SK-N-DZ (cell line): Measurements from ENCODE around the gene ATG4C.
A peak's percentile ranks its signal among the peaks of the same experiment; 100 is the strongest.

Experiments used
- DNase-seq: peaks from one replicate; pipeline ENCODE4 v3.0.0-alpha.2; 2015; ENCODE audit warnings: low spot score

Gene ATG4C

GRCh38 chr1:62840555-62840954 lies 56.6 kb downstream of the ATG4C start:
- no peak for DNase-seq

GRCh38 chr1:62841587-62842169 lies 57.7 kb downstream of the ATG4C start:
- peak; percentile 53 for DNase-seq

- no peak for DNase-seq
Observed at GRCh38 chr1:62844030-62844429, 60.1 kb downstream of the ATG4C start.

GRCh38 chr1:62849031-62849430 lies 65.1 kb downstream of the ATG4C start:
- DNase-seq = no peak

- DNase-seq = no peak
Observed at GRCh38 chr1:62852253-62852652, 68.3 kb downstream of the ATG4C start.

GRCh38 chr1:62856960-62857359 lies 73.0 kb downstream of the ATG4C start:
- DNase-seq = no peak

GRCh38 chr1:62869217-62869754 lies 85.4 kb downstream of the ATG4C start:
- DNase-seq = no peak

GRCh38 chr1:62870148-62870547 lies 86.2 kb downstream of the ATG4C start:
- DNase-seq = no peak

GRCh38 chr1:62875676-62876075 lies 91.7 kb downstream of the ATG4C start:
- no peak for DNase-seq

GRCh38 chr1:62876535-62876934 lies 92.6 kb downstream of the ATG4C start:
- no peak for DNase-seq

GRCh38 chr1:62877579-62877978 lies 93.6 kb downstream of the ATG4C start:
- DNase-seq = no peak

GRCh38 chr1:62879962-62880361 lies 96.0 kb downstream of the ATG4C start:
- no peak for DNase-seq

- DNase-seq = peak; percentile 28
Observed at GRCh38 chr1:62882201-62883104, 98.5 kb downstream of the ATG4C start.

- DNase-seq = no peak
Observed at GRCh38 chr1:62884156-62884740, 100.3 kb downstream of the ATG4C start.

GRCh38 chr1:62887799-62888507 lies 104.0 kb downstream of the ATG4C start:
- no peak for DNase-seq

- no peak for DNase-seq
Observed at GRCh38 chr1:62891956-62892562, 108.1 kb downstream of the ATG4C start.

GRCh38 chr1:62897788-62898187 lies 113.9 kb downstream of the ATG4C start:
- no peak for DNase-seq

- no peak for DNase-seq
Observed at GRCh38 chr1:62900566-62900965, 116.6 kb downstream of the ATG4C start.

GRCh38 chr1:62901650-62902049 lies 117.7 kb downstream of the ATG4C start:
- no peak for DNase-seq

GRCh38 chr1:62903522-62903921 lies 119.6 kb downstream of the ATG4C start:
- no peak for DNase-seq
